NB4 (cell line): ENCODE measurements around the gene UTRN.

ENCODE experiments used
- CTCF ChIP-seq: IDR thresholded peaks from one replicate; pipeline ENCODE4 v1.5.1; 2012; ENCODE audit warnings: low read depth, low read length
- MAX ChIP-seq: IDR thresholded peaks from 2 replicates; pipeline ENCODE4 v1.6.1; 2011; ENCODE audit warnings: low read depth, low read length

- TF ChIP-seq MAX (no peak), CTCF (no peak)
Measured at GRCh38 chr6:144284478-144284782, 705 bp upstream of the UTRN start.
